PC-3 (cell line): Measurements from ENCODE around the gene APBA1. TPM values are rescaled to one million over a fixed set of nuclear protein-coding genes. Genes with fewer than 3 reads are reported as not detected.

ENCODE experiments used
- ATAC-seq: fragments of 200-7000 bp; cut with Tn5 transposase; 2 replicates; pipeline ENCODE4 v1.9.1; 2020; ENCODE audit warnings: mild to moderate bottlenecking, moderate library complexity
- BruUV-seq: library from RNA; stranded (reverse); fragments of 400-500 nt; replicated peaks from 2 replicates; lab custom pipeline; 2021; lab: Mats Ljungman, UMichigan
- CTCF ChIA-PET: fragments of 300-600 bp; sonication (Branson Sonifier 250); formaldehyde crosslinking; loops from one replicate; lab custom pipeline; 2022; ENCODE audit warnings: antibody characterized with exemption; lab: Charles Lee
- POLR2A ChIA-PET: fragments of 300-600 bp; sonication (Branson Sonifier 250); formaldehyde crosslinking; loops from one replicate; lab custom pipeline; 2022; ENCODE audit warnings: antibody characterized with exemption; ENCODE audit not compliant: unreplicated experiment; lab: Charles Lee
- DNase-seq: peaks from one replicate; pipeline ENCODE4 v3.0.0-alpha.2; 2015
- H2AFZ ChIP-seq: fragments of 300-600 bp; sonication (generic); 2 replicates; pipeline ENCODE4 v1.6.0; 2016; ENCODE audit warnings: antibody characterized with exemption, low read length
- H3F3A ChIP-seq: fragments of 300-600 bp; sonication (generic); one replicate; pipeline ENCODE4 v1.6.0; 2017; ENCODE audit warnings: antibody characterized with exemption, low read length, control low read depth, mild to moderate bottlenecking; ENCODE audit not compliant: unreplicated experiment
- H3K27ac ChIP-seq: fragments of 300-600 bp; sonication (generic); 2 replicates; pipeline ENCODE4 v1.5.1; 2016; ENCODE audit warnings: mild to moderate bottlenecking, low read length
- H3K27me3 ChIP-seq: fragments of 300-600 bp; sonication (generic); 2 replicates; pipeline ENCODE4 v1.6.1; 2016; ENCODE audit warnings: low read length, mixed read lengths
- H3K36me3 ChIP-seq: fragments of 300-600 bp; sonication (generic); 2 replicates; pipeline ENCODE4 v1.6.1; 2016; ENCODE audit warnings: low read depth, mixed run types, low read length, mixed read lengths
- H3K4me1 ChIP-seq: fragments of 300-600 bp; sonication (generic); 2 replicates; pipeline ENCODE4 v1.5.1; 2016; ENCODE audit warnings: low read length; ENCODE audit not compliant: insufficient read depth
- H3K4me2 ChIP-seq: fragments of 300-600 bp; sonication (generic); 2 replicates; pipeline ENCODE4 v1.6.0; 2016; ENCODE audit warnings: low read length
- H3K4me3 ChIP-seq: fragments of 300-600 bp; sonication (generic); 2 replicates; pipeline ENCODE4 v1.5.1; 2016; ENCODE audit warnings: mild to moderate bottlenecking, low read length, mixed read lengths
- H3K79me2 ChIP-seq: fragments of 300-600 bp; sonication (generic); 2 replicates; pipeline ENCODE4 v1.6.1; 2017; ENCODE audit warnings: low read length, mixed read lengths
- H3K9ac ChIP-seq: fragments of 300-600 bp; sonication (generic); 2 replicates; pipeline ENCODE4 v1.6.0; 2016; ENCODE audit warnings: mild to moderate bottlenecking, low read length
- H3K9me2 ChIP-seq: fragments of 300-600 bp; sonication (generic); replicated peaks from 2 replicates; pipeline ENCODE4 v1.6.1; 2016; ENCODE audit warnings: mixed run types, low read length, mixed read lengths
- H3K9me3 ChIP-seq: fragments of 300-600 bp; sonication (generic); 2 replicates; pipeline ENCODE4 v1.6.1; 2016; ENCODE audit warnings: low read length, mixed read lengths
- H4K20me1 ChIP-seq: fragments of 300-600 bp; sonication (generic); 2 replicates; pipeline ENCODE4 v1.6.1; 2016; ENCODE audit warnings: low read length, mixed read lengths
- EZH2 ChIP-seq: fragments of 300-600 bp; sonication (generic); IDR thresholded peaks from one replicate; pipeline ENCODE4 v1.6.1; 2017; ENCODE audit warnings: antibody characterized with exemption, mild to moderate bottlenecking, low read length; ENCODE audit not compliant: unreplicated experiment
- EZH2phosphoT487 ChIP-seq: fragments of 300-600 bp; sonication (generic); IDR thresholded peaks from 2 replicates; pipeline ENCODE4 v1.6.1; 2018; ENCODE audit warnings: mild to moderate bottlenecking, antibody characterized with exemption, low read length, borderline replicate concordance
- intact Hi-C: fragments of 100-400 bp; cut with micrococcal nuclease; formaldehyde crosslinking; loops from 2 replicates; pipeline ENCODE4 v1.9.0; 2023
- total RNA-seq: library from RNA; depleted of rRNA; stranded (reverse); fragments of >200 nt; gene quantifications from 2 replicates; pipeline ENCODE4 v1.2.3, GENCODE V29; 2014
- TF ChIP-seq, protein P1 (sequence below): fragments of 300-600 bp; sonication (generic); conservative IDR thresholded peaks from 2 replicates; pipeline ENCODE4 v1.5.1; 2017; ENCODE audit warnings: antibody characterized with exemption, low read depth, mild to moderate bottlenecking, low read length

The APBA1 gene
- total RNA-seq, 1 experiment from 2014 or later = 0.07 TPM

DNA sequence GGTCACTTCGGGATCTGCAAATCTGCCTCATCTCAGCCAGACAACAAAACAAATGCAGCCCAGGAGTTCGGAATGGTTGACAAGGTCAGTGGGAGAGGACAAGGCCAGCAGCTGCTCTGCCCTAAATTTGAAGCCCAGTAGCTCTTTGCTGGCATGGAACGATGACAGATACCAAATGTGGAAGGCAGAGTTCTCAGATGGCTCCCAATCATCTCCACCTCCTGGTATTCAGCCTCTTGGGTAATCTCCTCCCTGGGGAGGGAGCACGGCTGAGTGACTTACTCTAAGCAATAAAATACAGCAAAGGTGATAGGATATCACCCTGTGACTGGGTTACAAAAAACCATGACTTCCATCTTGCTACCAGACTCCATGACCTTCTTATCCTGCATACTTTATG, 174.4 kb downstream of the APBA1 start:
- Histone ChIP-seq H3K36me3 (no peaks in the 10 kb centered on the region), H3K79me2 (no peaks in the 10 kb centered on the region), H3K27me3 (peaks cover 30% of the 10 kb centered on the region), H3K27ac (no peak overlapping the region), H3K4me1 (no peaks in the 10 kb centered on the region), H3K9me2 (no peaks in the 10 kb centered on the region), H3K4me2 (no peak overlapping the region), H3K4me3 (no peak overlapping the region), H2AFZ (no peak overlapping the region), H3F3A (no peaks in the 10 kb centered on the region), H3K9ac (no peak overlapping the region), H3K9me3 (no peaks in the 10 kb centered on the region), H4K20me1 (no peaks in the 10 kb centered on the region)
- POLR2A ChIA-PET = no interaction called here
- no TSS peak for BruUV-seq
- CTCF ChIA-PET = no interaction called here
- TF ChIP-seq EZH2 (no peak), EZH2phosphoT487 (no peak)
- TF ChIP-seq, protein P1, sequence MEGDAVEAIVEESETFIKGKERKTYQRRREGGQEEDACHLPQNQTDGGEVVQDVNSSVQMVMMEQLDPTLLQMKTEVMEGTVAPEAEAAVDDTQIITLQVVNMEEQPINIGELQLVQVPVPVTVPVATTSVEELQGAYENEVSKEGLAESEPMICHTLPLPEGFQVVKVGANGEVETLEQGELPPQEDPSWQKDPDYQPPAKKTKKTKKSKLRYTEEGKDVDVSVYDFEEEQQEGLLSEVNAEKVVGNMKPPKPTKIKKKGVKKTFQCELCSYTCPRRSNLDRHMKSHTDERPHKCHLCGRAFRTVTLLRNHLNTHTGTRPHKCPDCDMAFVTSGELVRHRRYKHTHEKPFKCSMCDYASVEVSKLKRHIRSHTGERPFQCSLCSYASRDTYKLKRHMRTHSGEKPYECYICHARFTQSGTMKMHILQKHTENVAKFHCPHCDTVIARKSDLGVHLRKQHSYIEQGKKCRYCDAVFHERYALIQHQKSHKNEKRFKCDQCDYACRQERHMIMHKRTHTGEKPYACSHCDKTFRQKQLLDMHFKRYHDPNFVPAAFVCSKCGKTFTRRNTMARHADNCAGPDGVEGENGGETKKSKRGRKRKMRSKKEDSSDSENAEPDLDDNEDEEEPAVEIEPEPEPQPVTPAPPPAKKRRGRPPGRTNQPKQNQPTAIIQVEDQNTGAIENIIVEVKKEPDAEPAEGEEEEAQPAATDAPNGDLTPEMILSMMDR = no peak
- no peak for DNase-seq
- ATAC-seq = no peak
- intact Hi-C loops = no loop called here

DNA sequence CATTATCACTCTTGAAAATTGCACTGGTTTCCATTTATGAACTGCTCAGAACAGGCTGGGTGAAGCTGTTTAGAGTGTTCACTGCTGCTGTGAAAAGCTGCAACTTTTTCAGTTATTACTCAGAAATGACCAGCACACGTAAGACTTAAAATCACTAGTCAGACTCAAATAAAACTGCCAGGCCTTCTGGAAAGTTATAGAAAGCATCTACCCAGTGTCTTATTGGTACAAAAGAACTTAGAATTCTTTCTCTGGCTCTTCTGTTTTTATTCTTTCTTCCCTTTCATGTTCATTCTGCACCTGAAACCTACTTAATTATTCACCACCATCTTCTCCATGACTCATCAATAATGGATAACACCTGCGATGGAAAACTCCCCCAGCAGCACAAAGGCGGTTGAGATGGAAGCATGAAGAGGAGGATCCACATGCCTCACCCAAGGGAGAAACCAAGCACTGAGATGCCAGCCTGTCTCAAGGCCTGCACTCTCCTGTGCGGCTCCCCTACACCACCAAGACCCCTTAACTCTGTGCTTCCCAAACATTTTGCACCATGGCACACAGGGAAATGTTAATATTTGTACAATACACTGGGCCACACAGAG, 175.2 kb downstream of the APBA1 start:
- TF ChIP-seq EZH2phosphoT487 (no peak), EZH2 (no peak)
- TF ChIP-seq, protein P1 = no peak
- no peak overlapping the region for H3K4me3 ChIP-seq
- no peaks in the 10 kb centered on the region for H3F3A ChIP-seq
- H3K27ac ChIP-seq = no peak overlapping the region
- H3K9me3 ChIP-seq = no peaks in the 10 kb centered on the region
- DNase-seq = no peak
- H4K20me1 ChIP-seq = no peaks in the 10 kb centered on the region
- no TSS peak for BruUV-seq
- intact Hi-C loops = no loop called here
- no peak overlapping the region for H3K9ac ChIP-seq
- H3K4me2 ChIP-seq = no peak overlapping the region
- no peak overlapping the region for H2AFZ ChIP-seq
- POLR2A ChIA-PET = no interaction called here
- CTCF ChIA-PET = no interaction called here
- no peak for ATAC-seq
- no peaks in the 10 kb centered on the region for H3K4me1 ChIP-seq
- H3K36me3 ChIP-seq = no peaks in the 10 kb centered on the region
- no peaks in the 10 kb centered on the region for H3K9me2 ChIP-seq
- peaks cover 30% of the 10 kb centered on the region for H3K27me3 ChIP-seq
- no peaks in the 10 kb centered on the region for H3K79me2 ChIP-seq

DNA sequence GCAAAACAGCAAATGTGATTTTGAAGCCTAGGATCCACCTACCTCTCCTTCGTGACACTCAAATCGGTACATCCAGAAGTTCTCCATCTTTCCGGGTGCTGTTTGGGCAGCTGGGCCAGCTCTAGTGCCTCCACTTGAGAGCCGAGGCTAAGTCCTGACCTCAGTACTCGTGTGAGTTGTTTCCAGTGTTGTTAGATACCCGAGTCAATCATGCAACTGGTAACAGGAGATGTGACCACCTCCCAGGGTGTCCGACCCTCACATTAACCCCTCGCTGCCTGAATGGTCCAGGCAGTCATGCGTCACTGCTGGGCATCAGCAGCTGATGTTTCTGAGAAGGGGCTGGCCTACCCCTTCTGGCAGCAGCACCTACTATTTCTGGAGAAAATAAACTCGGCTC, 176.9 kb downstream of the APBA1 start:
- POLR2A ChIA-PET = no interaction called here
- H3K79me2 ChIP-seq = no peaks in the 10 kb centered on the region
- no peaks in the 10 kb centered on the region for H3K4me1 ChIP-seq

More for the DNA sequence above, 176.9 kb downstream of the APBA1 start:
- Histone ChIP-seq H3K36me3 (no peaks in the 10 kb centered on the region), H4K20me1 (no peaks in the 10 kb centered on the region), H3K9ac (no peak overlapping the region), H3F3A (no peaks in the 10 kb centered on the region), H3K9me2 (no peaks in the 10 kb centered on the region), H3K27me3 (peaks cover 26% of the 10 kb centered on the region), H3K4me3 (no peak overlapping the region), H2AFZ (no peak overlapping the region), H3K9me3 (no peaks in the 10 kb centered on the region), H3K27ac (no peak overlapping the region), H3K4me2 (no peak overlapping the region)
- CTCF ChIA-PET = no interaction called here
- TF ChIP-seq EZH2phosphoT487 (no peak), EZH2 (no peak)
- TF ChIP-seq, protein P1 = no peak
- DNase-seq (no peak), ATAC-seq (no peak)
- no TSS peak for BruUV-seq
- intact Hi-C loops = no loop called here
